DOHH2 (cell line): ENCODE measurements around the gene GPR4.

Experiments used
- H3F3A ChIP-seq: fragments of 200-600 bp; sonication (generic), shearing (Covaris generic); 2 replicates; pipeline ENCODE4 v1.6.0; 2016; ENCODE audit warnings: antibody characterized with exemption, mild to moderate bottlenecking; ENCODE audit not compliant: control insufficient read depth, insufficient read depth
- H3K27ac ChIP-seq: fragments of 200-600 bp; sonication (generic); 2 replicates; pipeline ENCODE4 v1.5.1; 2014; ENCODE audit warnings: low read depth, mild to moderate bottlenecking, low read length, moderate library complexity
- H3K27me3 ChIP-seq: fragments of 200-600 bp; sonication (generic); 2 replicates; pipeline ENCODE4 v1.6.1; 2014; ENCODE audit warnings: mild to moderate bottlenecking, low read length, mixed read lengths; ENCODE audit not compliant: control insufficient read depth
- H3K36me3 ChIP-seq: fragments of 200-600 bp; sonication (generic); 2 replicates; pipeline ENCODE4 v1.6.1; 2014; ENCODE audit warnings: mild to moderate bottlenecking, low read length, moderate library complexity, mixed read lengths; ENCODE audit not compliant: control insufficient read depth
- H3K4me1 ChIP-seq: fragments of 200-600 bp; sonication (generic); 2 replicates; pipeline ENCODE4 v1.6.1; 2014; ENCODE audit warnings: mild to moderate bottlenecking, low read length, mixed read lengths; ENCODE audit not compliant: control insufficient read depth
- H3K4me2 ChIP-seq: fragments of 200-600 bp; sonication (generic); 2 replicates; pipeline ENCODE4 v1.6.0; 2014; ENCODE audit warnings: mild to moderate bottlenecking, low read length, moderate library complexity
- H3K4me3 ChIP-seq: fragments of 200-600 bp; sonication (generic); 2 replicates; pipeline ENCODE4 v1.5.1; 2014; ENCODE audit warnings: mild to moderate bottlenecking, low read length, mixed read lengths
- H3K79me2 ChIP-seq: fragments of 200-600 bp; sonication (generic); 2 replicates; pipeline ENCODE4 v1.6.1; 2014; ENCODE audit warnings: mild to moderate bottlenecking, low read length, mixed read lengths; ENCODE audit not compliant: control insufficient read depth
- H3K9me2 ChIP-seq: fragments of 200-600 bp; sonication (generic); replicated peaks from 2 replicates; pipeline ENCODE4 v1.6.1; 2014; ENCODE audit warnings: mild to moderate bottlenecking, low read length, mixed read lengths; ENCODE audit not compliant: control insufficient read depth
- H3K9me3 ChIP-seq: fragments of 200-600 bp; sonication (generic); 2 replicates; pipeline ENCODE4 v1.6.1; 2014; ENCODE audit warnings: antibody characterized with exemption, low read length, mixed read lengths; ENCODE audit not compliant: control insufficient read depth, insufficient read depth
- H4K20me1 ChIP-seq: fragments of 200-600 bp; sonication (generic); 2 replicates; pipeline ENCODE4 v1.6.0; 2014; ENCODE audit warnings: low read depth, mild to moderate bottlenecking, antibody characterized with exemption, low read length, moderate library complexity; ENCODE audit not compliant: control insufficient read depth, insufficient read depth
- EZH2phosphoT487 ChIP-seq: fragments of 200-600 bp; sonication (generic); IDR thresholded peaks from 2 replicates; pipeline ENCODE4 v1.6.1; 2017; ENCODE audit warnings: borderline replicate concordance, mild to moderate bottlenecking, antibody characterized with exemption, low read length, moderate library complexity, mixed read lengths
- TF ChIP-seq, protein P1 (sequence below): fragments of 200-600 bp; sonication (generic); IDR thresholded peaks from one replicate; pipeline ENCODE4 v1.5.1; 2014; ENCODE audit warnings: antibody characterized with exemption, mild to moderate bottlenecking, low read depth, low read length; ENCODE audit not compliant: poor library complexity, severe bottlenecking

The GPR4 gene

DNA sequence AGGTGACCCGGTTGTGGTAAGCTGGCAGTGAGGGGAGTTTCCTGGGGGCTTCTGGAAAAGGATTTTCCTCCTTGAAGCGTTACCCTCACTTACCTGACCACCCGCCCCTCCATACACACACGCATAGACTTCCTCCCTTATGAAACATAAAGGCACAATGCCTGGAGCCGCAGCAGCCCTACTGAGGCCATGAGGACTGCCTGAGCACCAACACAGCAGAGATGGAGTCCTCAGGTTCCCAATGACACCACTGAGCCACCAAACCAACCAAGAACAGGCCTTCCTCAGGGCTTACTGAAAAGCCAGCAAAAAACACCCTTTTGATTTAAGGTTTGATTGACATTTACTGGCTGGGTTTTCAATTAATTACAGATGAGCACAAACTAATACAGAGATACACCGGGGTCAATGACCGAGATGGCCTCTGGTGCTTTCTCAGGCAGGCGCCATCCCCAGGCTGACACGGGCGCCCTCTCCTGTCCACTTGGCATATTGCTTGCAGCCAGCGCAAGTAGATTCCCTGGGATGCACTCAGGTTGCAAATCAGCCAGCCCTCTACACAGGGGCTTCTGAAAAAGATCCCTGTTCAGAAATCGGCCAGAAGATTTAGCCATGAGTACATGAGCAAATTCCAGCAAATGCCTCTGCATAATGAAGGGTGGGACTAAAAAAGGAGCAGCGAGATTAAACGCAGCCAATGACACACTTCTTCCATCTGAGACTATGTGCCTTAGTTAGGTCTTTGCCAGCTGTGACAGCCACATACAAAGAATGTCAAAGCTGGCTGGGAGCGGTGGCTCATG is 32.2 kb downstream of the GPR4 start:
- no peaks in the 10 kb centered on the region for H3K36me3 ChIP-seq
- H3K9me3 ChIP-seq = no peaks in the 10 kb centered on the region
- H3K4me3 ChIP-seq = no peak overlapping the region
- H3K9me2 ChIP-seq = no peaks in the 10 kb centered on the region
- peaks cover 6% of the 10 kb centered on the region; the same call in 1 of the 2 replicates for H3K4me1 ChIP-seq
- TF ChIP-seq, protein P1, sequence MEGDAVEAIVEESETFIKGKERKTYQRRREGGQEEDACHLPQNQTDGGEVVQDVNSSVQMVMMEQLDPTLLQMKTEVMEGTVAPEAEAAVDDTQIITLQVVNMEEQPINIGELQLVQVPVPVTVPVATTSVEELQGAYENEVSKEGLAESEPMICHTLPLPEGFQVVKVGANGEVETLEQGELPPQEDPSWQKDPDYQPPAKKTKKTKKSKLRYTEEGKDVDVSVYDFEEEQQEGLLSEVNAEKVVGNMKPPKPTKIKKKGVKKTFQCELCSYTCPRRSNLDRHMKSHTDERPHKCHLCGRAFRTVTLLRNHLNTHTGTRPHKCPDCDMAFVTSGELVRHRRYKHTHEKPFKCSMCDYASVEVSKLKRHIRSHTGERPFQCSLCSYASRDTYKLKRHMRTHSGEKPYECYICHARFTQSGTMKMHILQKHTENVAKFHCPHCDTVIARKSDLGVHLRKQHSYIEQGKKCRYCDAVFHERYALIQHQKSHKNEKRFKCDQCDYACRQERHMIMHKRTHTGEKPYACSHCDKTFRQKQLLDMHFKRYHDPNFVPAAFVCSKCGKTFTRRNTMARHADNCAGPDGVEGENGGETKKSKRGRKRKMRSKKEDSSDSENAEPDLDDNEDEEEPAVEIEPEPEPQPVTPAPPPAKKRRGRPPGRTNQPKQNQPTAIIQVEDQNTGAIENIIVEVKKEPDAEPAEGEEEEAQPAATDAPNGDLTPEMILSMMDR = peak; percentile 85
- no peak for TF ChIP-seq EZH2phosphoT487
- no peaks in the 10 kb centered on the region for H3K27me3 ChIP-seq
- no peak overlapping the region for H3K27ac ChIP-seq
- no peaks in the 10 kb centered on the region for H4K20me1 ChIP-seq
- H3K79me2 ChIP-seq = peaks cover 6% of the 10 kb centered on the region; the same call in 1 of the 2 replicates
- H3K4me2 ChIP-seq = no peak overlapping the region
- peaks cover 6% of the 10 kb centered on the region for H3F3A ChIP-seq

DNA sequence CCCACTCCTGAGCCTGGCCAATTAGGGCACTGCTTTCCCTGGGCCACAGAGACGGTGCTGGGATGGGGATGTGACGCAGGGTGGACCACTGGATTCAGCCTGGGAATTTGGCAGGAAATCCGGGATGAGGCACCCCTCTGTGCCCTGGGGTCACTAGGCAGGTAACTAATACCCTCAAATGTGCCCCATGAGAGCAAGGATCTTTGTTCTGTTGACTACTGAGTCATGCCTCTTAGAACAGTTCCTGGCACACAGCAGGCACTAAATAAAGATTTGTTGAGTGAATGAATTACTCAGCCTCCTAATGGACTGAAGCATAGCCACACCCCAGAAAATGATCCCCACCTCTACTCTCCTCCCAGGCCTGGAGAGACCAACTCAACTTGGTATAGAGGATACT is 33.3 kb downstream of the GPR4 start:
- Histone ChIP-seq H3K27me3 (no peaks in the 10 kb centered on the region), H3K4me3 (no peak overlapping the region), H3F3A (peaks cover 6% of the 10 kb centered on the region), H3K36me3 (no peaks in the 10 kb centered on the region), H3K4me2 (no peak overlapping the region), H3K4me1 (peaks cover 16% of the 10 kb centered on the region), H3K27ac (no peak overlapping the region), H4K20me1 (no peaks in the 10 kb centered on the region), H3K9me2 (no peaks in the 10 kb centered on the region), H3K9me3 (no peaks in the 10 kb centered on the region), H3K79me2 (peaks cover 10% of the 10 kb centered on the region)
- no peak for TF ChIP-seq EZH2phosphoT487
- TF ChIP-seq, protein P1 = no peak

DNA sequence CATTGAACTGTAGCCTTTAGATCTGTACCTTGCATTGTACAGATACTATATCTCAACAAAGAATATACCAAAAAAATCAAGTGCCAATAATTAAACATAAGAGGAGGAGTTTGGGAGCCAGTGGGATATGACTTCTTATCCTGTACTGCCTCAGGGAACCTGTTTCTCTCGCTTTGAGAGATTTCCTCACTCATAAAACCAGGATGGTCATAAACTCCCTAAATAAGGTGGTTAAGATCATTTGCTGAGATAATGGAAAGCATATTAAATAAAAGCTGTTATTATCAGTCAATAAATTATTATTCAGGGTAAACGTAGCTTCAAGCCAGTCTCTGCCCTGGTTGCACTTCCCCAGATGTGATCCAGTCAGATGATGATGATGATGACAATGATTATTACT is 34.4 kb downstream of the GPR4 start:
- Histone ChIP-seq H3K4me2 (no peak overlapping the region), H3K27ac (no peak overlapping the region), H3K27me3 (no peaks in the 10 kb centered on the region), H3K4me1 (peaks cover 27% of the 10 kb centered on the region), H3K4me3 (no peak overlapping the region), H3K9me2 (no peaks in the 10 kb centered on the region), H3K79me2 (peaks cover 10% of the 10 kb centered on the region), H3K9me3 (no peaks in the 10 kb centered on the region), H4K20me1 (no peaks in the 10 kb centered on the region), H3K36me3 (no peaks in the 10 kb centered on the region), H3F3A (peaks cover 6% of the 10 kb centered on the region)
- no peak for TF ChIP-seq EZH2phosphoT487
- TF ChIP-seq, protein P1 = no peak
